GM18520 (cell line): ENCODE data around the gene C4BPB.

ENCODE experiments used
- ATAC-seq: cut with Tn5 transposase; IDR thresholded peaks from one replicate; pipeline ENCODE4 v1.9.1; 2021; ENCODE audit not compliant: unreplicated experiment

Gene C4BPB

GRCh38 chr1:207134581-207134980, 45.9 kb downstream of the C4BPB start:
- ATAC-seq, result no peak

GRCh38 chr1:207139616-207140015, 51.0 kb downstream of the C4BPB start:
- ATAC-seq, result no peak

- ATAC-seq, result no peak
Observed at GRCh38 chr1:207140536-207140935, 51.9 kb downstream of the C4BPB start.

GRCh38 chr1:207145401-207146058, 56.9 kb downstream of the C4BPB start:
- no peak for ATAC-seq
